Measurements from ENCODE around the gene FAM20B. TPM values are rescaled to one million over a fixed set of nuclear protein-coding genes. Genes with fewer than 3 reads are reported as not detected.

FAM20B gene
- total and polyA plus RNA-seq, 2 of the 13 experiments (the other 11 are each of a cell fraction or from before 2014, with no cell fraction given), result 13.8 to 26.9 TPM

DNA sequence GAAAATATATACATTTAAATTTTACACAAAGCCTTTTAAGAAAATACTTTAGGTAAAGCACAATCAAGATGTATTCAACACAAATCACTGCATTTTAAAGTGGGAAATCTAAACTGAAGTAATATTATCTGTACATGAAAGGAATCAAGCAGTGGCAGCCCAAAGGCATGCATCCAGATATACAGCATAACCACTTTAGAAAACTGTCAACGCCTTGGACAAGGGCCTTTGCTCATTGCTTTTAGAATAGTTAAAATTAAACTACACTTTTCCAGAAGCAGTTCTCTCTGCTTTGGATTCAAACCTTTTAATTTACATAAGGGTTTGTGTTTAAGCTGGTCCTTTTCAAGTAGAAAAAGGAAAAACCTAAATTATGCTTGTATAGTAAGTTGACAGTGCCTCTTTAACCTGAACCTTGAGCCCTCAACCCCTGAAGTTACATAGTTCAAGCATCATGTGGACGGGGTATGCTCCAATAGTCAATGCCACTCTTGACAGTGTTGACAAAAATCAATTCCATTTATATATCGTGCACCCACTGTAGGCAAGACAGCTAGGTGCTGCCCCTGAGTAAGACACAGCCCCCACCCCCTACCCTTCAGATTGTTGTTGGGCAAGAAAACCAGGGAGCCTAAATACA, 79.0 kb downstream of the FAM20B start (continued):
- TF ChIP-seq, protein P1, sequence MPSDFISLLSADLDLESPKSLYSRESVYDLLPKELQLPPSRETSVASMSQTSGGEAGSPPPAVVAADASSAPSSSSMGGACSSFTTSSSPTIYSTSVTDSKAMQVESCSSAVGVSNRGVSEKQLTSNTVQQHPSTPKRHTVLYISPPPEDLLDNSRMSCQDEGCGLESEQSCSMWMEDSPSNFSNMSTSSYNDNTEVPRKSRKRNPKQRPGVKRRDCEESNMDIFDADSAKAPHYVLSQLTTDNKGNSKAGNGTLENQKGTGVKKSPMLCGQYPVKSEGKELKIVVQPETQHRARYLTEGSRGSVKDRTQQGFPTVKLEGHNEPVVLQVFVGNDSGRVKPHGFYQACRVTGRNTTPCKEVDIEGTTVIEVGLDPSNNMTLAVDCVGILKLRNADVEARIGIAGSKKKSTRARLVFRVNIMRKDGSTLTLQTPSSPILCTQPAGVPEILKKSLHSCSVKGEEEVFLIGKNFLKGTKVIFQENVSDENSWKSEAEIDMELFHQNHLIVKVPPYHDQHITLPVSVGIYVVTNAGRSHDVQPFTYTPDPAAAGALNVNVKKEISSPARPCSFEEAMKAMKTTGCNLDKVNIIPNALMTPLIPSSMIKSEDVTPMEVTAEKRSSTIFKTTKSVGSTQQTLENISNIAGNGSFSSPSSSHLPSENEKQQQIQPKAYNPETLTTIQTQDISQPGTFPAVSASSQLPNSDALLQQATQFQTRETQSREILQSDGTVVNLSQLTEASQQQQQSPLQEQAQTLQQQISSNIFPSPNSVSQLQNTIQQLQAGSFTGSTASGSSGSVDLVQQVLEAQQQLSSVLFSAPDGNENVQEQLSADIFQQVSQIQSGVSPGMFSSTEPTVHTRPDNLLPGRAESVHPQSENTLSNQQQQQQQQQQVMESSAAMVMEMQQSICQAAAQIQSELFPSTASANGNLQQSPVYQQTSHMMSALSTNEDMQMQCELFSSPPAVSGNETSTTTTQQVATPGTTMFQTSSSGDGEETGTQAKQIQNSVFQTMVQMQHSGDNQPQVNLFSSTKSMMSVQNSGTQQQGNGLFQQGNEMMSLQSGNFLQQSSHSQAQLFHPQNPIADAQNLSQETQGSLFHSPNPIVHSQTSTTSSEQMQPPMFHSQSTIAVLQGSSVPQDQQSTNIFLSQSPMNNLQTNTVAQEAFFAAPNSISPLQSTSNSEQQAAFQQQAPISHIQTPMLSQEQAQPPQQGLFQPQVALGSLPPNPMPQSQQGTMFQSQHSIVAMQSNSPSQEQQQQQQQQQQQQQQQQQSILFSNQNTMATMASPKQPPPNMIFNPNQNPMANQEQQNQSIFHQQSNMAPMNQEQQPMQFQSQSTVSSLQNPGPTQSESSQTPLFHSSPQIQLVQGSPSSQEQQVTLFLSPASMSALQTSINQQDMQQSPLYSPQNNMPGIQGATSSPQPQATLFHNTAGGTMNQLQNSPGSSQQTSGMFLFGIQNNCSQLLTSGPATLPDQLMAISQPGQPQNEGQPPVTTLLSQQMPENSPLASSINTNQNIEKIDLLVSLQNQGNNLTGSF (CRISPR knock-in tag; IDR thresholded peaks at IDR 0.05), result no peak
- TF ChIP-seq, protein P2, sequence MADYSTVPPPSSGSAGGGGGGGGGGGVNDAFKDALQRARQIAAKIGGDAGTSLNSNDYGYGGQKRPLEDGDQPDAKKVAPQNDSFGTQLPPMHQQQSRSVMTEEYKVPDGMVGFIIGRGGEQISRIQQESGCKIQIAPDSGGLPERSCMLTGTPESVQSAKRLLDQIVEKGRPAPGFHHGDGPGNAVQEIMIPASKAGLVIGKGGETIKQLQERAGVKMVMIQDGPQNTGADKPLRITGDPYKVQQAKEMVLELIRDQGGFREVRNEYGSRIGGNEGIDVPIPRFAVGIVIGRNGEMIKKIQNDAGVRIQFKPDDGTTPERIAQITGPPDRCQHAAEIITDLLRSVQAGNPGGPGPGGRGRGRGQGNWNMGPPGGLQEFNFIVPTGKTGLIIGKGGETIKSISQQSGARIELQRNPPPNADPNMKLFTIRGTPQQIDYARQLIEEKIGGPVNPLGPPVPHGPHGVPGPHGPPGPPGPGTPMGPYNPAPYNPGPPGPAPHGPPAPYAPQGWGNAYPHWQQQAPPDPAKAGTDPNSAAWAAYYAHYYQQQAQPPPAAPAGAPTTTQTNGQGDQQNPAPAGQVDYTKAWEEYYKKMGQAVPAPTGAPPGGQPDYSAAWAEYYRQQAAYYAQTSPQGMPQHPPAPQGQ (CRISPR knock-in tag; IDR thresholded peaks at IDR 0.05; ENCODE audit: borderline replicate concordance), result no peak
- peak; percentile 22; the same call in 1 of the 2 replicates for TF ChIP-seq SNAPC2 (CRISPR knock-in tag; IDR thresholded peaks at IDR 0.05)
- TF ChIP-seq ATF7 (IDR thresholded peaks at IDR 0.05), result no peak
- no peak for TF ChIP-seq ATF7 (CRISPR knock-in tag; IDR thresholded peaks at IDR 0.05)
- TF ChIP-seq, protein P3, sequence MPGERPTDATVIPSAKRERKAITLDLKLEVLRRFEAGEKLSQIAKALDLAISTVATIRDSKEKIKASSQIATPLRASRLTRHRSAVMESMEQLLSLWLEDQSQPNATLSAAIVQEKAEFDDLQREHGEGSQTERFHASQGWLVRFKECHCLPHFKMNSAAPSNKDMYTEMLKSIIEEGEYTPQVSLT (CRISPR knock-in tag; IDR thresholded peaks at IDR 0.05; ENCODE audit: borderline replicate concordance, low read depth), result no peak
- TF ChIP-seq, protein P4, sequence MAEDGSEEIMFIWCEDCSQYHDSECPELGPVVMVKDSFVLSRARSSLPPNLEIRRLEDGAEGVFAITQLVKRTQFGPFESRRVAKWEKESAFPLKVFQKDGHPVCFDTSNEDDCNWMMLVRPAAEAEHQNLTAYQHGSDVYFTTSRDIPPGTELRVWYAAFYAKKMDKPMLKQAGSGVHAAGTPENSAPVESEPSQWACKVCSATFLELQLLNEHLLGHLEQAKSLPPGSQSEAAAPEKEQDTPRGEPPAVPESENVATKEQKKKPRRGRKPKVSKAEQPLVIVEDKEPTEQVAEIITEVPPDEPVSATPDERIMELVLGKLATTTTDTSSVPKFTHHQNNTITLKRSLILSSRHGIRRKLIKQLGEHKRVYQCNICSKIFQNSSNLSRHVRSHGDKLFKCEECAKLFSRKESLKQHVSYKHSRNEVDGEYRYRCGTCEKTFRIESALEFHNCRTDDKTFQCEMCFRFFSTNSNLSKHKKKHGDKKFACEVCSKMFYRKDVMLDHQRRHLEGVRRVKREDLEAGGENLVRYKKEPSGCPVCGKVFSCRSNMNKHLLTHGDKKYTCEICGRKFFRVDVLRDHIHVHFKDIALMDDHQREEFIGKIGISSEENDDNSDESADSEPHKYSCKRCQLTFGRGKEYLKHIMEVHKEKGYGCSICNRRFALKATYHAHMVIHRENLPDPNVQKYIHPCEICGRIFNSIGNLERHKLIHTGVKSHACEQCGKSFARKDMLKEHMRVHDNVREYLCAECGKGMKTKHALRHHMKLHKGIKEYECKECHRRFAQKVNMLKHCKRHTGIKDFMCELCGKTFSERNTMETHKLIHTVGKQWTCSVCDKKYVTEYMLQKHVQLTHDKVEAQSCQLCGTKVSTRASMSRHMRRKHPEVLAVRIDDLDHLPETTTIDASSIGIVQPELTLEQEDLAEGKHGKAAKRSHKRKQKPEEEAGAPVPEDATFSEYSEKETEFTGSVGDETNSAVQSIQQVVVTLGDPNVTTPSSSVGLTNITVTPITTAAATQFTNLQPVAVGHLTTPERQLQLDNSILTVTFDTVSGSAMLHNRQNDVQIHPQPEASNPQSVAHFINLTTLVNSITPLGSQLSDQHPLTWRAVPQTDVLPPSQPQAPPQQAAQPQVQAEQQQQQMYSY (CRISPR knock-in tag; IDR thresholded peaks at IDR 0.05), result no peak
- peak; percentile 62; the same call in 1 of the 2 replicates for TF ChIP-seq KAT2B (IDR thresholded peaks at IDR 0.05; ENCODE audit: borderline replicate concordance, low read depth, low read length)
- peak; percentile 30; the same call in 1 of the 2 replicates for TF ChIP-seq ZNF460 (CRISPR knock-in tag; IDR thresholded peaks at IDR 0.05; ENCODE audit: borderline replicate concordance)
- TF ChIP-seq, protein P5, sequence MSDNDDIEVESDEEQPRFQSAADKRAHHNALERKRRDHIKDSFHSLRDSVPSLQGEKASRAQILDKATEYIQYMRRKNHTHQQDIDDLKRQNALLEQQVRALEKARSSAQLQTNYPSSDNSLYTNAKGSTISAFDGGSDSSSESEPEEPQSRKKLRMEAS (IDR thresholded peaks at IDR 0.05), result peak; percentile 70
- TF ChIP-seq EZH2 (conservative IDR thresholded peaks at IDR 0.05; ENCODE audit: low read depth, low read length), result no peak
- TF ChIP-seq, protein P6, sequence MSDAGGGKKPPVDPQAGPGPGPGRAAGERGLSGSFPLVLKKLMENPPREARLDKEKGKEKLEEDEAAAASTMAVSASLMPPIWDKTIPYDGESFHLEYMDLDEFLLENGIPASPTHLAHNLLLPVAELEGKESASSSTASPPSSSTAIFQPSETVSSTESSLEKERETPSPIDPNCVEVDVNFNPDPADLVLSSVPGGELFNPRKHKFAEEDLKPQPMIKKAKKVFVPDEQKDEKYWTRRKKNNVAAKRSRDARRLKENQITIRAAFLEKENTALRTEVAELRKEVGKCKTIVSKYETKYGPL (CRISPR knock-in tag; IDR thresholded peaks at IDR 0.05), result no peak
- no peak for TF ChIP-seq KLF6 (CRISPR knock-in tag; IDR thresholded peaks at IDR 0.05)
